Mammary epithelial cell (primary cell): ENCODE measurements around the gene NMNAT2.

Experiments used
- CTCF ChIP-seq, 2 donors: IDR thresholded peaks in 1 of 2; conservative IDR thresholded peaks in 1 of 2; 2 replicates each; pipeline ENCODE4 v1.5.1; 2011 to 2012; ENCODE audit warnings: inconsistent platforms in 2 of 2, low read length in 2 of 2, mild to moderate bottlenecking in 2 of 2, control low read depth in 1 of 2, low read depth in 1 of 2; ENCODE audit not compliant: insufficient read depth in 1 of 2; ENCODE audit errors: extremely low read depth in 1 of 2
- EZH2 ChIP-seq: IDR thresholded peaks from 2 replicates; pipeline ENCODE4 v1.6.1; 2012; ENCODE audit warnings: low read length, inconsistent platforms, borderline replicate concordance

GRCh38 chr1:183263886-183264602, 154.1 kb downstream of the NMNAT2 start:
- no peak for TF ChIP-seq CTCF (conservative IDR thresholded peaks at IDR 0.05 in 1 of 2, IDR thresholded peaks at IDR 0.05 in 1 of 2; ENCODE audit: extremely low read depth in 1 of 2, insufficient read depth in 1 of 2, low read depth in 1 of 2, low read length in 2 of 2)
- no peak for TF ChIP-seq EZH2
